GM18519 (cell line): ENCODE measurements around the gene SNTB2.
"Not testable (repeated sequence)": the region's sequence is repeated elsewhere in the genome, so short reads cannot be mapped to it uniquely, and the experiment has no call there.

Source experiments
- ATAC-seq: cut with Tn5 transposase; IDR thresholded peaks from one replicate; pipeline ENCODE4 v1.9.1; 2021; ENCODE audit warnings: mild to moderate bottlenecking, moderate library complexity; ENCODE audit not compliant: unreplicated experiment, low FRiP score

The SNTB2 gene

DNA sequence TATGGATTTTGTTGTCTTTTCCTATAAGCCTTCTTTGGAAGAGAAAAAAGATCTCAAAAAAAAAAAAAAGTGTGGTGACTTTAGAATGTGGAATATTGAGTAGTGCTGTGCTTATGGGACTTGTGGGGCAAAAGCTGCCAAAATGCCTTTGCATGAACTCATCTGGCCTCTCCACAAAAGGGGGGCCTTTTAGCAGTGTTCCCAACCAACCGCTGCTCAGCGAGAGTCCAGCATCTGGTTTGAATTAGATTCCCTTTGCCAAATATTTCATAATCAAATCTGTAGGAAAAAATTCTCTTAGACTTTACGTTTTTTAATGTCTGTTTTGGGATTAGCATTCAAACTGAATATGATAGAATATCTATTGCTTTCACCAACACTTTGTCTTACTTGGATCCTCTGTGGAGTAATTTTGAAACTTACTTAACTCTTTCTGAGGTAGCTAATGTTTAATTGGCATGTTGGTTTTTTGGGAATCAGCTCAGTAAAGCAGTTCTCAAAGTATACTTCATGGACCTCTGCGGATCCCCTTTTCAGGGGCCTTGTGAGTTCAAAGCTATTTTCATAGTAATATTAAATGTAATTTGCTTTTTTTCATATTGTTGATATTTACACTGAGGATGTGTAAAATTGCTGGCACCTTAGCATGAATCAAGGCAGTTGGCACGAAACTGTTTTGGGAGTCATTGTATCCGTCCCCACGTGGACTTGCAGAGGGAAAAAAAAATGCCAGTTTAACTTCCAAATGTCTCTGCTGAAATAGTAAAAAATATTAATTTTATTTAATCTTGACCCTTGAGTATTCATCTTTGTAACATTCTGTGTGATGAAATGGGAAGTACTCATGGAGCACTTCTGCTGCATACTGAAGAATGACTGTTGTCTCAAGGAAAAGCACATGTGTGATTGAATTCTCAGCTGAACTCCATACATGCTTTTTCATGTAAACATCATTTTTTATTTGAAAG, 89.5 kb downstream of the SNTB2 start:
- no peak for ATAC-seq

GRCh38 chr16:69277413-69277812, 90.4 kb downstream of the SNTB2 start:
- no peak for ATAC-seq

DNA sequence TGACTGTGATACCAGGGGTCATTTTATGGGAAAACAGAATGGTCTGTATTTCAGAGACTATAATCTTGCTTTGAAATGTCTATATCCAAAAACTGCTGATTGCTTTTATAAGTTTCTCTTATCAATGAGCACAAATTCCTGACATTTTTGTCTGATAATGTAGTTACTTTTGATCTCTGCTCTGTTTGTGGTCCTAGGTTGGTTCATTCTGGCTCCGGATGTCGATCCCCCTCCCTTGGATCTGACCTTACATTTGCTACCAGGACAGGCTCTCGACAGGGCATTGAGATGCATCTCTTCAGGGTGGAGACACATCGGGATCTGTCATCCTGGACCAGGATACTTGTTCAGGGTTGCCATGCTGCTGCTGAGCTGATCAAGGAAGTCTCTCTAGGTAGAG, 96.9 kb downstream of the SNTB2 start:
- no peak for ATAC-seq

GRCh38 chr16:69285240-69285639, 98.3 kb downstream of the SNTB2 start:
- ATAC-seq: no peak

DNA sequence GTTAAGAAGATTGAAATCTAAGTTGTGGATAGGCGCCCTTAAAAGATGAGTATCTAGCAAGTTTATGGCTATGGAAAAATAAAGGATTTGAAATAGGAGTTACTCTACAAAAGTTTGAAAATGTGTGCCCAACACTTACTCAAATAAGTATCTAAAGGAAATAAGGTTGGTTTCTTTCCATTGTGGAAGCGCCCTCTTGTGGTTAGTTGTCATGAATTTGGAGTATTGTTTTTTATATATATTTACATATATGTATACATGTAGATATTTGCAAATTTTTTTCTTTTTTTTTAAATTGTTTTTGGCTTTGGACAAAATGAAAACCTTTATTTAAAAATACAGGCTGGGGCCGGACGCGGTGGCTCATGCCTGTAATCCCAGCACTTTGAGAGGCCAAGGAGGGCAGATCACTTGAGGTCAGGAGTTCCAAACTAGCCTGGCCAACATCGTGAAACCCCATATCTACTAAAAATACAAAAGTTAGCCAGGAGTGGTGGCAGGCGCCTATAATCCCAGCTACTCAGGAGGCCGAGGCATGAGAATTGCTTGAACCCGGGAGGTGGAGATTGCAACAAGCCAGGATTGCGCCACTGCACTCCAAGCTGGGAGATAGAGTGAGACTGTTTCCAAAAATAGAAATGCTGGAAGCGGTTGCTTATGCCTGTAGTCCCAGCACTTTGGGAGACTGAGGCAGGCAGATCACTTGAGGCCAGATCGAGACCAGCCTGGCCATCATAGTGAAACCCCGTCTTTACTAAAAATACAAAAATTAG, 100.2 kb downstream of the SNTB2 start:
- no peak for ATAC-seq

DNA sequence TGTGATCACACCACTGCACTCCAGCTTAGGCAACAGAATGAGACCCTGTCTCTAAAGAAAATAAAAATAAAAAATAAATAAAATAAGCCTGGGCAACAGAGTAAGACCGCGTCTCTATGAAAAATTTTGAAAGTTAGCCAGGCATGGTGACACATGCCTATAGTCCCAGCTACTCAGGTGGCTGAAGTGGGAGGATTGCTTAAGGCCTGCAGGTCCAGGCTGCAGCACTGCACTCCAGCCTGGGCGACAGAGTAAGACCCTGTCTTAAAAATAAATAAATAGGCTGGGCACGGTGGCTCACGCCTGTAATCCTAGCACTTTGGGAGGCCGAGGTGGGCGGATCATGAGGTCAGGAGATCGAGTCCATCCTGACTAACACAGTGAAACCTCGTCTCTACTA, 104.7 kb downstream of the SNTB2 start:
- ATAC-seq: not testable (repeated sequence)

DNA sequence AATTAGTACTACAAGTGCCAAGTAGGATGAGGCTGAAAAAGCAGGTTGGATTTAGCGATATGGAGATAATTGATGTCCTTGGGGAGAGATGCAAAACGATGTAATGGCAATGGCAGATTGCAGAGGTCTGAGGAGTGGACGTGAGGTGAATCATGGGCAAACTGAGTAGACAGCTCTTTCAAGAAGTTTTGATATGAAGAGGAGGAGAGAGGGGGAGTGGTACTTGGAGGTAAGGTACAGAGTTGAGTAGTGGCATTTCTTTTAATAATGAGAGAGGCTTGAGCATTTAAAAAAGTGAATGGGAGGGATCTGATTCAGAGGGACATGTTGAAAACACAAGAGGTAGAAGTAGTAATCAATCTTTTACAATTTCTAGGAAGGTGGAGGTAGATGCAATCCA, 106.4 kb downstream of the SNTB2 start:
- ATAC-seq: no peak

DNA sequence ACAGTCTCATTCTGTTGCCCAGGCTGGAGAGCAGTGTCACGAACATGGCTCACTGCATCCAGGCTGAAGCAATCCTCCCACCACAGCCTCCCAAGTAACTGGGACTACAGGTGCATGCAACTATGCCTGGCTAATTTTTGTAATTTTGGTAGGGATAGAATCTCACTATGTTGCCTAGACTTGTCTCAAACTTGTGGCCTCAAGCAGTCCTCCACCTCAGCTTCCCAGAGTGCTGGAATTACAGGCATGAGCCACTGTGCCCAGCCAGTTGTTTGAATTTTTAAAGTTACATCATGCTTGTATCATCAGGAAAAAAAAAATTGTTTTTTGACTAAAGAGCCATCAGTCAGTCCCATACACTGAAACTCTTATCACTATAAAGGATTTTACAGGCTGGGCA, 107.1 kb downstream of the SNTB2 start:
- no peak for ATAC-seq

GRCh38 chr16:69296771-69297170, 109.8 kb downstream of the SNTB2 start:
- ATAC-seq: not testable (repeated sequence)

DNA sequence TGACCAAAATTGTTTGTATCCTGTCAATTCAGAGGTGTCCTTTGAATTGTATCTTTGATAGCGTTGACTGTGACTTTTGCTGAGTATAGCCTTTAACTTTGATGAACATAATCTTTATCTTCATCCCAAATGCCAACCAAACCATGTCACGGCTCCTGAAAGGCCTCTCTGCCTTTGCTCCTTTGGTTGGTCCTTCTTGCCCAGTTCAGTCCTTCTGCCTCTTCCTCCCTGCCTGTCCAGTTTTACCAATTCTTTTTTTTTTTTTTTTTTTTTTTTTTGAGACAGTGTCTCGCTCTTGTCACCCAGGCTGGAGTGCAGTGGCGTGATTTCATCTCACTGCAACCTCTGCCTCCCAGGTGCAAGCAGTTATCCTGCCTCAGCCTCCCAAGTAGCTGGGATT, 111.3 kb downstream of the SNTB2 start:
- no peak for ATAC-seq

DNA sequence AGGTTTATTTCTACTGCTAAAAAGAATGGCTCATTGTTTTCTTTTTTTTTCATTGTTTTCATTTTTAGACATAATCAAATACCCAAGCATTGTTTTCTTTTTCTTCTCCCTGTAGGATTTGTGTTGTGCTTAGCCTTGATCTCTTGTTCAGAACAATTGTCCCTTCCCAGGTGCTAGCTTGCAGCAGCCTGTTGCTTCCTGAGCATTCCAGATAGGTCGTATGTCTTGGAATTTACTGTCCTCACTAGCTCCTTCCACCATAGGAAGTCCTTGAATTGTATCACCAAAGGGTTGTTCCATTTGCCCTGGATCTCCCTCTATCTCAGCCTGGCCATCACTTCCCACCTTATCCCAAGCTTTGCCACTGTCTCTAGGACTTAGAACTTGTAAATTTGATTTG, 114.2 kb downstream of the SNTB2 start:
- no peak for ATAC-seq

DNA sequence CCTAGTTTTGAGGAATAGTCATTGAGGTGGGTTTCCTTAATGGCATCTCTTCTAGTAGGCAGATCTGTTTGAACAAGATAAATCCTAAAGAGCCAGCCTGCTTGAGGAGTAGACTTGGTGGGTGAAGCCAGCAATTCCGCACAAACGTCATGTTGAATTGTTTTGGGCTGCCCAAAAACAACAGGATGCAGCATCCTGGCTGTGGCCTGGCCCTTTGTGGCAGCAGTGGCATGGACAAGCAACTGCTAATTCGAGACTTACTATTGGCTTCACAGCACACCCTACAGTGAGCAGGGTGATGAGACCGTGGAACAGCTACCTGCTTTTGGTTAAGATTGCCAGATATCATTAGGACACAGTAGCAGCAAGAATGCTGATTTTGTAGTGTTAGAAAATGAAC, 114.9 kb downstream of the SNTB2 start:
- ATAC-seq: no peak

- ATAC-seq: no peak
These were observed 115.3 kb downstream of the SNTB2 start for GRCh38 chr16:69302301-69302700.

DNA sequence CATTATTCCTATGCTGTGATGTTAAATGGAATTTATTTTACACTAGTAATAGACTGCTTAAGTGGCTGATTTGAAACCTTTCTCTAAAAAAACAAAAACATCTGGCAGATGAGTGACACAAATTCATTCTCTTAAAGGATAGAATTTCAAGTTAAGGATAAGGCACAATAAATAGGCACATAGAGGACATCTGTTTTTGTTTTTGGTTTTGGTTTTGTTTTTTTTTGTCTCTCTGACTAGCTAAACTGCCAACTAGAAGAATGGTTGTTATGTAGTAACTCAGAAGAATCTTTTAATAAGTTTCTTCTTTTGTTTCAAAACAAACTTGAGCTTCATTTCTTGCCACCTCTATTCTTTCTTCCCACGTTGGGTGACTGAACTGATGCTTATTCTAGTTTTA, 119.1 kb downstream of the SNTB2 start:
- no peak for ATAC-seq

DNA sequence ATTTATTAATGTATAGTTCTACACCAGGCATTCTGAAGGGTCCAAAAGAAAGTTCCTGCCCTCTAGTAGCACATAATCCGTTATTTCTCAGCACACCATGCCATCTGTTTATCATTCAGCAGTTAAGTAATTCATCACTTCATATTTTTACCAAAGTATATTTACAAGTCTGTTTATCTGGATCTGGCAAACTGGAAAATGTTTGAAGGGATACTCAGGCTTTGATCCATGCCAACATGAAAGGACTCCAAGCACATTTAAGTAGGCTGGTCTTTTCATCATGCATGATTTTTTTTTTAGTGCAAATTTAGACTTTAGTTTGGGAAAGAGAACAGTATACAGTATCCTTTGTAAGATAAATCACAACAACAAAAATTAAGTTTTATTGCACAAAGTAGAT, 120.1 kb downstream of the SNTB2 start:
- no peak for ATAC-seq

DNA sequence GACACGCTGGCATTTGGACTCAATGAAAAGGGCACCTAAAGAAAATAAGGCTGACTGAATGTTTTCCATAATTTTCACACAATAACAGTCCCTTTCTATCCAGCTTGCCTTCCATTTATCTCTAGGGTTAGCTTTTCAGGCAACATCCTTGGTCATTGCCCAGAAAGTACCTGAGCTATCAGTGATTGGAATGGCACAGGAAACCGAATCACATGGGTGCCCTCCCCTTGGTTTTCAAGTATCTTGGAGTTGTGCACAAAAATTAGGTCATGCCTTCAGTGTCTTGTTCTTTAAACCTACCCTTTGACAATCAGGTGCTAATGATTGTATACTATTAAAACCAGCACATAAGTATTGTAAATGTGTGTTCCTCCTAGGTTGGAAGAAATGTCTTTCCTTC, 120.9 kb downstream of the SNTB2 start:
- ATAC-seq: no peak

DNA sequence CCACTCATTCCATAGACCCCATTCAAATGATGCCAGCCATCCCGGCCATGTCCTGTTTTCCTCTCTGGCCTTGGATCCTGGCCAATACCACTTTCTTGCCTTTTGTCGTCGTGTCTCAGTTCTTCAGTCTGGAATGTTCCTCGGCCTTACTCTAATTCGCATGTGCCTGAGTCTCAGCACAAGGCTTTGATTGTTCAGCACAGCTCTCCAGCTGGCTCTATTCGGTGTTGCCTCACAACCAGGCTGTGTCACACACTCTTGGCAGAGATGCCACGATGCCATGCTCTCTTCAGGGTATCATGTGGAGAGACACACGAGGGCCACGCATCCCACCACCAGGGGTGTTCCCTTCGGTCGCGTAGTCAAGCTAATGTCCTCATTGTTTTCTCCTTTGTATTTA, 122.4 kb downstream of the SNTB2 start:
- ATAC-seq: no peak

GRCh38 chr16:69310653-69311532, 123.9 kb downstream of the SNTB2 start, which contains the start of gene VPS4A:
TSS of gene VPS4A (plus strand) at chr16:69311350. CDS start at chr16:69311512, 162 bp downstream.
- ATAC-seq: peak; percentile 89

DNA sequence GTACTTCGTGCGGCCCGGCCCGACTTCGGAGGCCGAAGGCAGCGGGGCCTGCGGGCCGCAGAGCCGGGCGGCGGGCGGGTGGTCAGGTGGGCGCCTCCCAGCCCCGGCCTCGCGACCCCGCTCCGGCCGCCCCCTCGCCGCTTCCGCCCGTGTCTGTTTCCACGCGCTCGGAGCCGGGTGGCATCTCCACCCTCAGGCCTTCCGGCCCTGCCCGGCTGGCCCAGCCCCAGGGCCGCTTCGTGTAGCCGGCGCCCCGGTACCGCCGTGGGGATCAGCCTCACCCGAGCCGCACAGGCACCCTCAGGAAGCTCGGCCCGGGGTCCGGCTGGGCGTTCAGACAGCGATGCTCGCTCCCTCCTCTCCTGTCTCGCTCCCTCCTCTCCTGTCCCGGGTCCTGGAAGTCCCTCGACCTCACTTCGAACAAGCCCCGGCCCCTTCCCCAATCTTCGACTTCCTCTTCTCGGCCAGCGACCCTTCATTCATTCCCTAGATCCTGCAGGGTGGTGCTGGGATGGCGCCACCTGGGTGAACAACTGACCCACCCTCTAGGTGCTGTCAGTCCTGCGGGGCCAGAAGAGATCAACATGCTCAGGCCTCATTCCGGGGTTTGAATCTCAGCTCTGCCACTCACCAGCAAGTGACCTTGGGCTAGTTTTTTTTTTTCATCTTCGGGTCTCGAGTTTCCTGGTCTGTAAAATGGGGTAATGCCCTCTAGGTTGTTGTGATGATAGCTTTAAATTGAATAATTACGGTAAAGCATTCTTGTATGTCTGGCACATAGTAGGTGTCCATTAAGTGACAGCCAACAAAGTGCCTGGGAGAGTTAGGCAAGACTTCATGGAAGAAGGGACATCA, 124.8 kb downstream of the SNTB2 start:
- peak; percentile 29 for ATAC-seq

- ATAC-seq: no peak
These were observed 126.5 kb downstream of the SNTB2 start for GRCh38 chr16:69313469-69313868.
